Activated B cell treated with CpG ODN at 0.5 μM for 24 hours (primary cell): ENCODE measurements around the gene RAMP3. TPM values are rescaled to one million over a fixed set of nuclear protein-coding genes. Genes with fewer than 3 reads are reported as not detected.

Experiments used
- ATAC-seq: fragments of 200-7000 bp; cut with Tn5 transposase; one replicate; pipeline ENCODE4 v1.10.0; 2021; ENCODE audit warnings: low read depth, mild to moderate bottlenecking, moderate library complexity
- CTCF ChIA-PET: fragments of 350-600 bp; sonication (Branson Sonifier 250); formaldehyde crosslinking; loops from one replicate; lab custom pipeline; 2021; ENCODE audit warnings: antibody characterized with exemption; lab: Charles Lee
- POLR2A ChIA-PET: fragments of 350-600 bp; sonication (Branson Sonifier 250); formaldehyde crosslinking; loops from one replicate; lab custom pipeline; 2021; ENCODE audit warnings: antibody characterized with exemption; lab: Charles Lee
- DNase-seq: peaks from one replicate; pipeline ENCODE4 v3.0.0; 2022
- H3K27ac Mint-ChIP-seq: one replicate; pipeline ENCODE4 v1.8.0; 2020; ENCODE audit warnings: mixed read lengths
- H3K27me3 Mint-ChIP-seq: one replicate; pipeline ENCODE4 v1.8.0; 2021; ENCODE audit warnings: mixed read lengths
- H3K36me3 Mint-ChIP-seq: one replicate; pipeline ENCODE4 v1.8.0; 2021; ENCODE audit warnings: low read depth, mixed read lengths
- H3K4me1 Mint-ChIP-seq: one replicate; pipeline ENCODE4 v1.8.0; 2021; ENCODE audit warnings: mixed read lengths
- H3K4me3 Mint-ChIP-seq: one replicate; pipeline ENCODE4 v1.8.0; 2020; ENCODE audit warnings: mild to moderate bottlenecking, mixed read lengths
- H3K9me3 Mint-ChIP-seq: one replicate; pipeline ENCODE4 v1.8.0; 2020; ENCODE audit warnings: mixed read lengths
- intact Hi-C: fragments of 100-400 bp; cut with micrococcal nuclease; formaldehyde crosslinking; loops from one replicate; pipeline ENCODE4 v1.15.1; 2024
- total RNA-seq: library from RNA; stranded (reverse); gene quantifications from 2 replicates; pipeline ENCODE4 v1.2.3, GENCODE V29; 2022
- TF ChIP-seq, protein P1 (sequence below): fragments of 200-600 bp; IDR thresholded peaks from one replicate; pipeline ENCODE4 v1.8.0; 2022; ENCODE audit warnings: antibody characterized with exemption, mild to moderate bottlenecking

The RAMP3 gene
- total RNA-seq, 1 donor from 2014 or later: not detected

DNA sequence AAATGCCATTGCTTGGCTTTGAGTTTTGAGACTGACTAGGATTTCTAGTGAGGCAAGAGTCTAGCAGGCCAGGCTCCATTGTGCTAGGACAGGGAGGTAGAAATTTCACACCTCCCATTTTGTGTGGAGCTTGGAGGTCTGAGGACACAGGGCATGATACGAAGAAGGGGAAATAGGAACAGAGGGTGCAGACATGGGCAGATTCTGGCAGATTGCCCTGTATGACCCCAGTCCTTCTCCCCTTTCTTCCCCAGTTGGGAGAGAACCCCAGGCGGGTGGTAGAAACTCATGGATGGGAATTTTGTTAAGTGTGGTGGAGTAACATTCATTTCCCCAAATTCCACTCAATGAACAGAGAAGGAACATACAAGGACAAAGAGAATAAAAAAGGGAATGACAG, 54.4 kb downstream of the RAMP3 start:
- peaks cover 34% of the 10 kb centered on the region for H3K27me3 Mint-ChIP-seq
- TF ChIP-seq, protein P1, sequence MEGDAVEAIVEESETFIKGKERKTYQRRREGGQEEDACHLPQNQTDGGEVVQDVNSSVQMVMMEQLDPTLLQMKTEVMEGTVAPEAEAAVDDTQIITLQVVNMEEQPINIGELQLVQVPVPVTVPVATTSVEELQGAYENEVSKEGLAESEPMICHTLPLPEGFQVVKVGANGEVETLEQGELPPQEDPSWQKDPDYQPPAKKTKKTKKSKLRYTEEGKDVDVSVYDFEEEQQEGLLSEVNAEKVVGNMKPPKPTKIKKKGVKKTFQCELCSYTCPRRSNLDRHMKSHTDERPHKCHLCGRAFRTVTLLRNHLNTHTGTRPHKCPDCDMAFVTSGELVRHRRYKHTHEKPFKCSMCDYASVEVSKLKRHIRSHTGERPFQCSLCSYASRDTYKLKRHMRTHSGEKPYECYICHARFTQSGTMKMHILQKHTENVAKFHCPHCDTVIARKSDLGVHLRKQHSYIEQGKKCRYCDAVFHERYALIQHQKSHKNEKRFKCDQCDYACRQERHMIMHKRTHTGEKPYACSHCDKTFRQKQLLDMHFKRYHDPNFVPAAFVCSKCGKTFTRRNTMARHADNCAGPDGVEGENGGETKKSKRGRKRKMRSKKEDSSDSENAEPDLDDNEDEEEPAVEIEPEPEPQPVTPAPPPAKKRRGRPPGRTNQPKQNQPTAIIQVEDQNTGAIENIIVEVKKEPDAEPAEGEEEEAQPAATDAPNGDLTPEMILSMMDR: no peak
- no peak for DNase-seq
- no peak for ATAC-seq
- ChIA-PET POLR2A (no interaction called here), CTCF (no interaction called here)
- H3K4me1 Mint-ChIP-seq: no peaks in the 10 kb centered on the region
- no peak overlapping the region for H3K4me3 Mint-ChIP-seq
- H3K36me3 Mint-ChIP-seq: no peaks in the 10 kb centered on the region
- intact Hi-C loops: no loop called here
- H3K9me3 Mint-ChIP-seq: no peaks in the 10 kb centered on the region
- no peak overlapping the region for H3K27ac Mint-ChIP-seq

DNA sequence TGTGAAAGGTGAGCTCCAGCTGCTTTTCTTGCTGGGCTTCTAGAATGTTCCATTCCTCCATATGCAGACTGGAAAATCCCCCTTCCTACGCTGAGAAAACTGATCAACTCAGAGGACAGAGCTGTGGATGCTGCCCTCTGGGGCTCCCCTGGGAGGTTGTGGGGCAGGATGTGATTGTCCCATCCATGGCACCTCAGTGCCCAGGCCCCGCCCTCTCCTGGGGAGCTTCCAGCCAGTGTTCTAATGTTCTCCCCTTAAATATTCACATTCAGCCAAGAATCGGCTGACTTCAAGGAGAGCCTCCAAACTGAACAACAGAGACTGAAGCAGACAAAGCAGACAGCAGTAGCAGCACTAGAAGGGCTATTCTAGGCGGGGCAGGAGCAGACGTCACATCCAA, 55.0 kb downstream of the RAMP3 start:
- no peak overlapping the region for H3K4me3 Mint-ChIP-seq
- TF ChIP-seq, protein P1: no peak
- H3K4me1 Mint-ChIP-seq: no peaks in the 10 kb centered on the region
- ATAC-seq (no peak), DNase-seq (no peak)
- intact Hi-C loops: no loop called here
- H3K27ac Mint-ChIP-seq: no peak overlapping the region
- ChIA-PET POLR2A (no interaction called here), CTCF (no interaction called here)
- no peaks in the 10 kb centered on the region for H3K9me3 Mint-ChIP-seq
- peaks cover 34% of the 10 kb centered on the region for H3K27me3 Mint-ChIP-seq
- H3K36me3 Mint-ChIP-seq: no peaks in the 10 kb centered on the region

DNA sequence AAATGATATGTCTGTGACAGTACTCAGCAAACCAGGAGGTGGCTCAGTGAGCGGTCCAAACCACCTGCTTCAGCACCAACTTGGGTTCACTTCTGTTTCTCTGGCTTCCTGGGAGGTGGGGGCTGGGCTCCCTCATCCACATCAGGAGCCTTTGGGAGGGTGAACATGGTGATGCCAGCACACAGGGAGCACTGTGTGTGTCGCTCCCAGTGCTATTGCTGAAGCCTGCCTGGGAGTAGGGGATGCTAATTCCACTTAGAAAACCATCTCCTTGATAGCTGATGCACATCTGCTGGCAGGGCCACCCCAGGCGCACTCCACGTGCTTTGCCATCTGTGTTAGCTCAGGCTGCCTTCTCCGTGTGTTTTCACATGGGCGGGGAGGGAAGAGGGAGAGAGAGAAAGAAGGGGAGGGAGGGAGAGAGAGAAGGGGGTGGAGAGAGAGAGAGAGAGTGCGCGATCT, 58.0 kb downstream of the RAMP3 start:
- DNase-seq (no peak), ATAC-seq (no peak)
- intact Hi-C loops: no loop called here
- Mint-ChIP-seq H3K4me3 (no peak overlapping the region), H3K27ac (no peak overlapping the region), H3K36me3 (no peaks in the 10 kb centered on the region), H3K27me3 (peaks cover 29% of the 10 kb centered on the region), H3K9me3 (no peaks in the 10 kb centered on the region), H3K4me1 (no peaks in the 10 kb centered on the region)
- TF ChIP-seq, protein P1: no peak
- CTCF ChIA-PET: no interaction called here
- POLR2A ChIA-PET: no interaction called here

DNA sequence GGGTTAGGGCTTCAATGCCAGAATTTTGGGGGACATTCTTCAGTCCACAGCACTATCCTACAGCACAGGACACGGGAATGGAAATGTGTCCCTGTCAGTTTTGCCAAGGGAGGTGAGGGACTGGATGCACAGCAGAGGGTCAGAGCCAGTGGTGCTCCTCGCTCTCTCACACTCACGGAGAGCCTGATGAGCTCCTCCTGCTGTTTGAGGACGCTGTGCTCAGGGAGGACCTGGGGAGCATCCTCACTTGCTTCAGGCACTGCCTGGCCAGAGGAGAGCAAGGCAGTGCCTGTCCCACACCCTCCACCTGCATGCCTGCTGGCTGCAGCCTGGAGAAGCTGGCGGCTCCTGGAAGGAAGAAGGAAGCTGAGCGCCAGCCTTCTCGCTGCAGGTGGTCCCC, 58.6 kb downstream of the RAMP3 start:
- Mint-ChIP-seq H3K36me3 (no peaks in the 10 kb centered on the region), H3K27me3 (peaks cover 29% of the 10 kb centered on the region), H3K9me3 (no peaks in the 10 kb centered on the region), H3K4me3 (no peak overlapping the region), H3K4me1 (no peaks in the 10 kb centered on the region), H3K27ac (no peak overlapping the region)
- TF ChIP-seq, protein P1: no peak
- ChIA-PET CTCF (no interaction called here), POLR2A (no interaction called here)
- no peak for DNase-seq
- no peak for ATAC-seq
- intact Hi-C loops: no loop called here

DNA sequence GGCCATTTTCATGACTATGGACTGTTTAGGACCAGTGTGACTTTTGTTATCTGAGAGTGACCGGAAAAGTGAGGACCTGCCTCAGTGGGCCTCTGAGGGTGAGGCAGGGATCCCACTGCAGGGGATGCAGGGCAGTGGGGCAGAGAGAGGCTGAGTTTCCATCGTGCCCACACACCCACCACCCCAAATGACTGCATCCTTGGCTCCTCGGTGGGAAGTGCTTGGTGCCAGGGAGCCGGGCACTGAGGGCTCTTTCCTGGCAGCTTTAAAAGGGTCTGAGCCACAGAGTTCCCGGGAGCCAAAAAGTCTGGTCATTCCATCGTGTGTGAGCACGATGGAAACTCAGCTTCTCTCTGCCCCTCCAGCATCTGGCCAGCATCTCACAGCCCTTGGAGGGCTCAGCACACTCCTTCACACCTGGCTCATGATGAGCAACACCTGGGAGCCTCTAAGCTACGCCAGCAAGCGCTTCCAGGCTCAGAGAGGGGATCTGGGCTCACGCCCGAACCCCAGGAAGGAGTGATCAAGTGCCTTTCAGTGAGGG, 59.1 kb downstream of the RAMP3 start:
- intact Hi-C loops: no loop called here
- ChIA-PET POLR2A (no interaction called here), CTCF (interaction anchor here (1.8 kb wide), 1 partner anchor 43 kb away, joined by 4 read pairs; no protein-coding TSS in a partner anchor)
- Mint-ChIP-seq H3K36me3 (no peaks in the 10 kb centered on the region), H3K27ac (no peak overlapping the region), H3K4me1 (no peaks in the 10 kb centered on the region), H3K4me3 (no peak overlapping the region), H3K9me3 (no peaks in the 10 kb centered on the region), H3K27me3 (peaks cover 27% of the 10 kb centered on the region)
- DNase-seq (no peak), ATAC-seq (no peak)
- TF ChIP-seq, protein P1: no peak
